RPMI7951 (cell line): ENCODE results near the gene KCNMB2. TPM values are rescaled to one million over a fixed set of nuclear protein-coding genes. Genes with fewer than 3 reads are reported as not detected.
"Not testable (repeated sequence)": the region's sequence is repeated elsewhere in the genome, so short reads cannot be mapped to it uniquely, and the experiment has no call there.

Experiments
- DNase-seq: peaks from one replicate; pipeline ENCODE4 v3.0.0-alpha.2; 2012; ENCODE audit warnings: low read depth
- total RNA-seq: library from RNA; depleted of rRNA; stranded (reverse); fragments of >200 nt; shearing (Covaris generic); gene quantifications from 2 replicates; pipeline ENCODE4 v1.2.3, GENCODE V29; 2014

KCNMB2 gene
- total RNA-seq, 1 experiment from 2014 or later: 27.4 TPM

DNA sequence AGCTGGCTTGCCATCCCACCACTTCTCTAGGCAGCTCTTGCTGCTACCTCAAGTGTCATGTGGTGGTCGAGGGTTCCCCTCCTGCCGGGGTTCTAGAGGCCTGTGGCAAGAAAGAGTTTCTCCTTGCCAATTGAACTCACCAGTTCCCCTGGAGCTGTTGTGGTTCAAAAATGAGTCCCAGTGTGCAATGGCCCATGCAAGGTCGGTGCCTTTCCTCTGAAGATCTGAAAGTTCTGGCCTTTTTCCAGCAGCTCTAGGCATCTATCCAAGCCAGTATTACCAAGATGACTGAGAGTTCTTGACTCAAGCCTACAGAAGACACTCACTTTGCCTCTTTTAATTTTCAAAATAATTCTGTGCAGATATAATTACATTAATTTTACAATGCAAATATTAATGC, 163.6 kb downstream of the KCNMB2 start:
- peak; percentile 81 for DNase-seq

DNA sequence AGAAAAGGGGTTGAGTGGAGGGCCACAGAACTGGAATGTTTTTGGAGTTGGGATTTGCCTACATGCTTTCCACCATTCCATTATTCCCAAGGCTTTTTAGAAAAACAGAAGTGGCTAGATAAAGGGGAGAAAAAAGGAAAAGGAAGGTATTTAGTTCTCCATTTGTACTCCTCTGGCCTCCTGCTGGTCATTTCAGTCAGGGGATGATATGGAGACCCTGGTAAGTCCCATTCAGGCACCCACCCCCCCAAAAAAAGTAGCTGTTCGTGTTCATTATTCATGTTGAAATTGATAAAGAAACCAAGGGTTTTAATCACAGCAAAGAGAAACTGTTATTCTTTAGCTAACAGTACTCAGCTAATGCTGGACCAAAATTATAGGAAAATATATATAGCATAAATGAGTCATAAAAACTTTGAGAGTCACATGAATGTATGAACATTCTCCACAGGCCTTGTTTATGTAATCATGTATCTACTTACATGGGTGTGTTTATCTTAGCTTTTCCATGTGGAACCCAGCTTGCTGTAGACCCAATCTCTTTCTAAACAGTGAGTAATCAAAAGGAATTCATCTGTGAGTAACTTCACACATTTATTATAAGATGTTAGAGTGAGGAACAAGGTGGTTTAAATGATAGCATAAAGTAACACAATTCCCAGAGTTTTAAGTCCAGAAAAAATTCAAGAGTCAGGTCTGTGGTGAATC, 167.2 kb downstream of the KCNMB2 start:
- peak; percentile 80 for DNase-seq

DNA sequence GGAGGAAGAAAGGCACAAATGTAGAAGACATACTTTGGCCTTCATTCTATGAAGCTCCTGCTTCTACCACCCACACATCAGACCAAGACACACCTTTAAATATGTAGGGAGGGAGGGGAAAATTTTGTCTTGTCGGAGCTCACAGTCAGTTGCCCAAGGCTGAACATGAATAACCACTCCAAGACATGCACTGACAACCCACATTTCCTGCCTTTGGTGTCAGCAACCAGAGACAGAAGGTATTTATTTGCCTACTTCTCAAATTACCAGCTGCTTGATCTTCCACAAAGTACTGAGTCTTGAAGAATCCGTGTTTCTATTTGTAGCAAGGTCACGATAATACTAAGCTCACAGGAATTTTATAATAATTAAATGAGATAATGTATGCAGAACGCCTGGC, 169.7 kb downstream of the KCNMB2 start:
- DNase-seq: peak; percentile 82

DNA sequence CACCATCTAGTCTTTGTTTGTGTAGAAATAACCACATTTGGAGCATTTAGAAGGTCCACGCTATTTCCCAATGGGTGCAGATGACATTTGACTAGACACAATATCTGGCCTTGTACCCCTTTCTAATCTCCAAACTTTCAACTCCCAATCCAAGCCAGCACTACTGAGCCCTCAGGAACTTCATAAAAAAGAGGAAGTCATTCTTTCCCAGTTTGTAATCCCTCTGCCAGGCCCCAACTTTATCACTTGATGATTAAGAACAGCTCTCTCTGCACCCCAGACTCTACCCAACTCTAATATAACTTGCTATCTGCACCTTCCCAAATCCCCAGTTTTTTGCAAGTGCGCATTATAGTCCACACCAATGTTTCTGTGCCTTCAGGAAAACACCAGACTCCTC, 170.2 kb downstream of the KCNMB2 start:
- DNase-seq: peak; percentile 13

DNA sequence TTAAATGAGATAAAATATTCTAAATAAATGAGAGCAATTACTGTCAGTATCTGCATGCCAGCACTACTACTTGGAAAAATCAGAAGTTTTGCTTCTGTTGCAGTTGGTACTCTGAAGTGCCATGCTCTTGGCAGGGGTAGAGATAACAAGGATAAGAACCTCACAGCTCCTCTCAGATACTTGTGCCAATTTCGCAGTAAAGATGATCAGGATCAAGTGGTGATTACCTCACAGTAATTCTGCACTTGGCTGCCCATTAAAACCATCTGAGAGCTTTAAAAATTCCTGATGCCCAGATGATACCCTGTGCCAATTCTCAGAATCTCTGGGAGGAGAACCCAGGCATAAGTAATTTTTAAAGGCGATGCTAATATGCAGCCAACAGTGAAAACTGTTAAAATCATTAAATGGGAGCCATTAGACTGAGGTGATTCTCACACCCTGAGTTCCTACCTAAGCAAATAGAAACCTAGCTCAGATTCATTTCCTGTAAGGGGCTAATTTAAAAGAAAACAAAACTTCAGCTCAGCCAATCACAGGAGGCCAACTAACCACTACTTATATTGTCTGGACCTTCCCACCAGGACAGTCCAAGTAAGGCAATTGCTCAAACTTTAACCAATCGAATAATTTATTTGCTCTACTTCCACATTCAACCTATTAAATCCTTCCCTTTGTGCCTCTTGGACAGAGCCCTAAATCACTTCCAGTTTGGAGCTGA, 171.2 kb downstream of the KCNMB2 start:
- DNase-seq: no peak

DNA sequence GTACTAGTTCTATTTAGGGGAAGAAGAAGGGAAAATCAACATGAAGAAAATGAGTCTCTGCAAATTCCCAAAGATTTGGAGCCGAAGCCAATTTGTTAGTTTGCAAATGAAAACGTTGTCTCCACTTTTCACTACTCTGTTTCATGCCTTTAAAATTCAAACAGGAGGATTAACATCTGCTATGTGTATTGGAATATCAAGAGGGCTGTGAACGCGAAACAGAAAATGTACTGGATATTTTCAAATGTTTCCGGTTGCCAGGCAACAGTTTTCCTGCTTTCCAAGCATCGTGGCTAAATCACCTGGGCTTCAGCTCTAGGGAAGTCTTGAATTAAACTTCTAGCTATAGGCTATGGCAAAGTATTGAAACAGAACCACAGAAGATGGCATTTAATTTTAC, 172.8 kb downstream of the KCNMB2 start:
- DNase-seq: no peak

DNA sequence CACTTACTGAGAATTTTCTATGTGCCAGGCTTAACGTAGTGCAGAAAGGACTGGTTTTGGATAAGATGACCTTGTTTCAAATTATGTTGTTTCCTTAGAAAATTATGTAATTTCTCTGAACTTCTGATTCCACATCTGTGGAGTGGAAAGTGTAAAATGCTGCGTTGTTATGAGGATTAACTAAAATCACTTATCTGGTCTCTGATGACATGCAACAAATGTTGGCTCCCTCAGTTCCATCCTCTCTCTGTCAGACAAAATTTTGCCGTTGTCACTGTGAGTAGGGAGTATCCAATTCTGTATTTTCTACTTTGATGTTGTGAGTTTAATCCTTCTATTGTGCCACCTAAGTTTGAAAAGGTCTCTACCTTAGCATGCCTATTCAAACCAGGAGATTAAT, 175.5 kb downstream of the KCNMB2 start:
- no peak for DNase-seq

DNA sequence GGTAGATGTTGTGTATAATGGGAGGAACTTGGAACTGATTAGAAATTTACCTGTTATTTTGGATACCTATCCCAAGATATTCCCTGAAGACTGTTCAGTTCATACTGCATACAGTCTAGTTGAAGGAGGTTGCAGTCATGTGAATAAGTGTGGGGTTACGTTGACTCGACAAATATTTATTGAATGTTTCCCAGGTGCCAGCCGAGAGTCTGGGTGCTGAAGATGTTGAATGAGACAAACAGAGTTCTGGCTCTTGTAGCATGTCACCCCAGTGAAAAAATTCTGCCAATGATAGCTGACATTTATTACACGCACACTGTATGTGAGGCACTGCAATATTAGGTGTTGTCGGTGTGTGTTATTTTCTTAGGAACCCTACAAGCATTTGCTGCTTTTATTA, 176.0 kb downstream of the KCNMB2 start:
- no peak for DNase-seq

DNA sequence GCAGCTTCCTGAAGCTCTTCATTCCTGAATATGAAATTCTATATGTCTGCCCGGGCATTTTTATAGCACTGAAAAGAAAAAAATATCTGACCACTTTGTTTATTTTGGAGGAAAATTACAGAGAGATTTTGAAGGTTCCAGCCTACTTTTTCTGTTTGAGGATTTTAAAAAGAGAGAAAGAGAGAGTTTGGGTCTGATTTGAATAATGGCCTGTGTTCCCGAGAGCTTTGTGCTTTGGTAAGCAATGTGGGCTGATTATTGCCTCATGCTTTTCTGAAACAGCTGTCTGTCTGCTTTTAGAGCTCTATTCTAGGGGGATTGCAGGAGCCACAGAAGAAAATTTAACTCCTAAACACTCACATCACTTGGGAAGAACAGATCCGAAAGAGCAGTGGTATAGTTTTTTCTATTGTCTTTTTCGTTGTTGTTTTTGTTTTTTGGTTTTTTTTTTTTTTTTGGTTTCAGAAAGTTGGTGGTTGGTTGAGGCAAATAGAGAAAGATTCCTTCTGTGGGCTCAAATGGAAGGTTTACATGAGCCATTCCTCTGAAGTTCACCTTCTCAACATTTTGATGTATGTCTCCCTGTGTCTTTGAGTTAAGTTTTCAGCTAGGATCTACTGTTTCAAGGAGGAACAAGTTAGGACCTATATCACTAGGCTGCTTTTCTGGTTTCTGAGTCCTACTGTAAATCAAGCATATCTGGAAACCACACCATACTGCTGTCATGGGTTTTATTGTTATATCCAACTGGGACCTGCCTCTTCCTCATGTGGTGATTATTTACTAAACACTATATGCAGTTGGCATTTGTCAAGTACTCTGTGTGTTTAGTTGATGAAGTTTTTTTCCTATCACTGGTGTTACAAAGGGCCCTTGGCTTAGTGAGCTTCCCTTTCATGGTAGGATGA, 178.9 kb downstream of the KCNMB2 start:
- DNase-seq: no peak

DNA sequence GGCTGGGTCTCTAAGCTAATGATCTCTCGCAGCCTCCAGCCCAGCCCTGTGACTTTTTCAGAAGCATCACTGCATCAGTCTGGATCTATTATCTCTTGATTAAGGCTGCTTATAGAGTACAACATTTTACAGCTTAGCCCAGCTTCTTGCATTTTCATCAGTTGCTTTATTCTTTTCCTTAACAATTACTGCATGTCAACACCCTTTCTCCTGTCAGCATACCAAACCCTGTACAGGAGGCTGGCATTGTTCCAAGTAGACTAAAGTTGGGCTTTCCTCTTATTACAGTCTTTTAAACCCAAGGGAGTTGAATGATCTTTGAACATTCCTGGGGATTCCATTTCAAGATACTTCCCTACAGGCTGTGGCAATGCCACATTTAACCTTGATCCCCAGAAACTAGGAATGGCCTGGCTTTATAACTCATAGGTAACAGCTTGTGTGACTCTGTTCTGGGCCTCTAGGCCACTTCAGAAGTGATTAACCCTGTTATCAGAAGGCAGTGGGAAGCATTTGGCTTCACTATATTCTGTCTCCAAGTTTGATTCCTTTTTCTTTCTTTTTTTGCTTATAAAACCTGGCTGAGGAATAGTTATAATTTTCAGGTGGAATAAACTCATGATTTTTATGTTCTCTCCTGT, 182.9 kb downstream of the KCNMB2 start:
- DNase-seq: peak; percentile 28

DNA sequence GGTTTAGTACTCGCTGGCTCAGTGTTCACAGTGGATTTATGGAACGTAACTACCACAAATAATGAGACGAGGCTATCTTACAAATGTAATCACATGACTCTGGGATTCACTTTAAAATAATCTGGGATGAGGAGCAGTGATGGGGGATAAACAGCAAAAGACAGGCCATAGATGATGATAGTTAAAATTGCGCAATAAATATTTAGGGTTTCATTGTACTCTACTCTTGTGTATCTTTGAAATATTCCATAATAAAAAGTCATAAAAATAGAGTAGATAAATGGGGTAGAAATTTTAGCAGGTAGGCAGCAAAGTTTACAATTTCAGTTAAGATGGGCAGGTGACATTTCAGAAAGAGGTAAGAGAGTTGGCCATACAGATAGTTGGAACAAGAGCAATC, 196.6 kb downstream of the KCNMB2 start:
- no peak for DNase-seq

DNA sequence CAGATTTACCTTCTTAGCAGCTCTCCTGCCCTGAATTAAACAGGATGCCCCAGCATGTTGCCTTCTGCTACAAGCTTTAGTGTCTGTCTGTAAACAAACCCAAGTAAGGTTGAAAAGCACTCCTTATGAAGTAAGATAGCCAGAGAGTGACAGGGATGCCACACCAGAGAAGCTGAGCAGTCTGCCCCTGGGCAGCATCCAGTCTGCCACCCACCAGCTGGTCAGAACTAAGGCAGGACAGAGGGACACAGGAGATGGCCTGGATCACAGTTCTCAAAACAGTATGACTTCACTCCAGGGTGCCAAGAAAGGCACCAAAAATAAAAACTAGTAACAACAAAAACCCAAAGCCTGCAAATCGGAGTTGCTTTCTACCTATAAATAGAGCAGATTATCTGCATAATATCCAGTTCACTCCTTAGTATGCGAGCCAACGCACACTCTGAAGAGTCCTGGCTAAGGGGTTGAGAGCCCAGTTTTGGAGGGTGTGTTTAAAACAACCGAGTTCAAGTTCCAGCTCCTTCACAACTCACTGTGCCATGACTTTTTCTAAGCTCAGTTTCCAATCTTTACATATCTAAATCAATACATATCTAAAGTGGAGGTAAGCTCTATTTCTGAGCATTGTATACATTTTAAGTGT, 198.9 kb downstream of the KCNMB2 start:
- DNase-seq: no peak

DNA sequence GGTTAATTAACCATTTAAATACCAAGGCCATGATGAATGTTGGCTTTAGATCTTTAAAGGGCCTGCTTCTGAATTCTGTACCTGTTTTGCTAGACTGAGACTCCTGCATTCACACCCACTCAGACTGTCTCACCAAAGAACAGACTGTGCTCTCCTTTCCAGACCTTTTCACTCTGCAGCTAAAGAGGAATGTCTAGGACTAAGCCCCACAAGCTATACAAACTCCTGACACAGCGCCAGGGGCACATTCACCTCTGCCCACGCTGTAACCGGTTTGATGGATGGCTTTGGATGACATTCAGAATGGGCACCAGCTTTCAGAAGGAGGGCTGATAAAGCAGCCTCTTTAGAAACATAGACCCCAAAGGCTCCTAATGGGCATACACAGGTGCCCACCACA, 200.1 kb downstream of the KCNMB2 start:
- DNase-seq: no peak

DNA sequence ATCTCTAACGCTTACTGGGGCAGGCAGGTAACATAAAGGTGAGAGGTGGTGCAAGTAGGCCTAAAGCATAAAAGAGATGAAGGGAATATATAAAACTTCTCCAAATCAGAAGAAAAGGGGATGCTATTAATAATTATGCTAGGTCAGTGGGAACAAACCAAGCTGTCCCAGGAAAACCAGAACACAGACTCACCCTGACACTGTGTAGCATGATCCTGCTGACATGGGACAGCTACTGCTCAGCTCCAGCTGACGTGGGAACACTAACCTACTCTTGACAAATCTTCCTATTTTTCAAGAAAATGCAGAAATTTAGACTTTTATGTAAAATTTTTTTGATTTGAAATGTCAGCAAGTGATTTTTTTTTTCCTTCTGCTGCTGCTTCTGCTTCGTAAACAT, 203.5 kb downstream of the KCNMB2 start:
- no peak for DNase-seq

DNA sequence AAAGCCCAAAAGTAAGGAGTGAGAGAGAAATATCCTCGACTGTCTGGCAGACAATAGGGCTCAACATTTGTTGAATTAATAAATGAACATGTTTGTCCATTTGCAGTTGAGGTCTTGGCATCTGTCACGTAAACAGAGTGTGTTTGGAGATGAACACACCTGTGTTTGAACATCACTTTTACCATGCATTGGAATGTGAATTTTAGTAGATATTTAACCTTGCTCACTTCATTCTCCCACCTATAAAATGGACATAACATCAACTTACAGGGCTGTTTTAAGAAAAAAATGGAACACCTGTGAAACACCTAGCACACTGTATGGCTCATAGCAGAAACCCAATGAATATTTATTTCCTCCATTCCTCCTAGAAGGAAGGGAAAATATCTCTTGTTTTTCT, 204.8 kb downstream of the KCNMB2 start:
- DNase-seq: no peak

DNA sequence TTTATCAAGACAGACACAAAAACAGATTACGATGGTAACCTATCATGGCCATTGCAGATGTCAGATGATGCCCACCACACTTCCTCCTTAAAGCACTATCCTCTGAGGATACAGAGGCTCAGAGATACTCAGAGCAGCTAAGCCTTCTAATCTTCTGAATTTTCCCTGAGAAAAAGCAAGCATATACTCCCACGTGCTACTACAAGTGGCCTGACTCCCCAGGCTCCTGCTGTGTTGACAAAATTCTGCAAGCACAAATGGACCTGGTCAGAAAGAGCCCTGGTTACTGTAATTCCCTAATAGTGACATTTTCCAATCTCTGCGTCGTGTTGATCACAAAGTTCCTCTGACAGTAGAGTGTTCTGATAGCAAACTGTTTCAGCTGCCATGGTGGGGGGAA, 207.1 kb downstream of the KCNMB2 start:
- DNase-seq: no peak

DNA sequence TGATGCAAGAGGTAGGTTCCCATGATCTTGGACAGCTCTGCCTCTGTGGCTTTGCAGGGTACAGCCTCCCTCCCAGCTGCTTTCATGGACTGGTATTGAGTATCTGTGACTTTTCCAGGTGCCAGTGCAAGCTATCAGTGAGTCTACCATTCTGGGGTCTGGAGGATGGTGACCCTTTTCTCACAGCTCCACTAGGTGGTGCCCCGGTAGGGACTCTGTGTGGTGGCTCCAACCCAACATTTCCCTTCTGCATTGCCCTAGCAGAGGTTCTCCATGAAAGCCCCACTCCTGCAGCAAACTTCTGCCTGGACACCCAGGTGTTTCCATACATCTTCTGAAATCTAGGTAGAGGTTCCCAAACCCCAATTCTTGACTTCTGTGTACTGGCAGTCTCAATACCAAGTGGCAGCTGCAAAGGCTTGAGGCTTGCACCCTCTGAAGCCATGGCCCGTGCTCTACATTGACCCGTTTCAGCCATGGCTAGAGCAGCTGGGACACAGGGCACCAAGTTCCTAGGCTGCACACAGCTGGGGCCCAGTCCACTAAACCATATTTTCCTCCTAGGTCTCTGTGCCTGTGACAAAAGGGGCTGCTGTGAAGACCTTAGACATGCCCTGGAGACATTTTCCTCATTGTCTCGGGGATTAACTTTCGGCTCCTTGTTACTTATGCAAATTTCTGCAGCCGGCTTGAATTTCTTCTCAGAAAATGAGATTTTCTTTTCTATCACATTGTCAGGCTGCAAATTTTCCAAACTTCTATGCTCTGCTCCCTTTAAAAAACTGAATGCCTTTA, 209.8 kb downstream of the KCNMB2 start:
- not testable (repeated sequence) for DNase-seq

DNA sequence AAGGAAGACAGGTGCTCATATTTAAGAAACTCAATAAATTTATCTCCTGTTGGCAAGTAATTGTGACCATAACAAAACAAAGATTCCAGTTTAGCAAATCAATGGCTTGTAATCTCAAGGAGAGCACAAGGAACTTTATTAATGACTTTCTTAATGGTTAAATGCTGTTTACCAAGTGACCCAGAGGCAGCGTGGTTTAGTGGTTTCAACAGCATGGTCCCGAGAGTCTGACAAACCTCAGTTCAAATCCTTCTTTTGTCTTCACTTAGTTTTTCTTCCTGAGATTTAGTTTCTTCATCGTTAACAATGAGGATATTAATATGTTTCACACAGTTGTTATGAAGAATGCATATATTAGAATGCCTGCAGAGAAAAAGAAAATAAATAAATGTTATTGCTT, 212.6 kb downstream of the KCNMB2 start:
- no peak for DNase-seq

DNA sequence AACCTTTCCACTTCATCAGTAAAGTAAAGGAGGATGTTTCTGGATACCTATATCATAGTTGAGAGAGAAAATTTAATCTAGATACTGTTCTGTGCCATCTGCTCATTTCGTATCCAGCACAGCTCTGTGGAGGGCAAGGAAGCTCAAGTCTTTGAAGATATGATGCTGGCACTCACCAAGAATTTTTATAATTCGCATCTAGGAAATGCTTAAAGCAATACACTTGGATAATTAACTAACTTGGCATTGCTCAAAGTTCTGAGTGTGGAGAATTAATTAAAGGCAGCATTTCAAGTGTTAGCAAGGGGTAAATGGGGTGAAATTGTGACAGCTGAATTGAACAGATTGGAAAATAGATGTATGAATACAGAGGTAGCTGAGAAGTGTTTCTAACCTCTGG, 213.2 kb downstream of the KCNMB2 start:
- no peak for DNase-seq

DNA sequence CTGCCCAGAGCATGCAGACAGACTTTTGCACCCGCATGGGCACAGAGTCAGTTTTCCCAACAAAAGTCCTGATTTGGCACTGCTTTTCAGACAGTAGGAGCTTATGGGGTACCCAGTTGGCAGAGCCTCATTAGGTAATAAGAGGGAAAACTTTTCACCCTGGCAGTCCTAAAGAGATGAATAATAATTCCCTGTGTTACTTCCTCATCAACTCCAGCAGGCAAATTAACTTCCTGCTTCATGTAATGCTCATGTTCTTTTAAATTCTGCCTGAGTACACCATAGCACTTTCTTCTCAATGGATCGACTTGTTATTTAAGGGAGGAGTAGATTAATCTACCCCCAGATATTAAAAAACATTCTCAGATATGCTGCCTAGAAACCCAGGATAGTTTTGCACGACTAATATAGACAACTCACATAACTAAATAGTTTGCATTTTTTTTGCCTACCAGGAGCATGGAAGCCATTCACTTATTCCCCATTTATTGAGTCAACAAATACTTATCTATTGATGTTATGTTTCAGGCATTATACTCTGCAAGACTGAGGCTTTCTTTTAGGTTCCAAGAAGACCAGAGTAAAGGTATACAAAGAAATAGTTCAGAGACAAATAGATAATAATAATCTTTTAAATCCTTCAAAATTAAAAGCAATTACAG, 214.5 kb downstream of the KCNMB2 start:
- no peak for DNase-seq
